Retinal pigment epithelial cell (primary cell): ENCODE measurements around the gene SDK1.

Source experiments
- DNase-seq: peaks from one replicate; pipeline ENCODE4 v3.0.0-alpha.2; 2010; ENCODE audit warnings: low read depth
- H3K4me3 ChIP-seq: 2 replicates; pipeline ENCODE4 v1.5.1; 2011; ENCODE audit warnings: mild to moderate bottlenecking, low read length, control low read depth, moderate library complexity
- CTCF ChIP-seq: conservative IDR thresholded peaks from 2 replicates; pipeline ENCODE4 v1.5.1; 2011; ENCODE audit warnings: low read depth, low read length, control low read depth, inconsistent platforms

The SDK1 gene

GRCh38 chr7:3451701-3452100 lies 150.6 kb downstream of the SDK1 start:
- no peak overlapping the region for H3K4me3 ChIP-seq
- TF ChIP-seq CTCF, result no peak
- DNase-seq, result no peak

GRCh38 chr7:3453398-3453797 lies 152.3 kb downstream of the SDK1 start:
- no peak overlapping the region for H3K4me3 ChIP-seq
- no peak for DNase-seq
- TF ChIP-seq CTCF, result no peak

- H3K4me3 ChIP-seq, result no peak overlapping the region
- no peak for TF ChIP-seq CTCF
- no peak for DNase-seq
These were observed 154.9 kb downstream of the SDK1 start for GRCh38 chr7:3455806-3456595.

GRCh38 chr7:3459111-3459510 lies 158.1 kb downstream of the SDK1 start:
- no peak overlapping the region for H3K4me3 ChIP-seq
- no peak for DNase-seq
- no peak for TF ChIP-seq CTCF

GRCh38 chr7:3461923-3462322 lies 160.9 kb downstream of the SDK1 start:
- no peak for DNase-seq
- no peak for TF ChIP-seq CTCF
- H3K4me3 ChIP-seq, result no peak overlapping the region

- no peak for DNase-seq
- H3K4me3 ChIP-seq, result no peak overlapping the region
- no peak for TF ChIP-seq CTCF
These were observed 162.6 kb downstream of the SDK1 start for GRCh38 chr7:3463696-3464095.

- no peak overlapping the region for H3K4me3 ChIP-seq
- DNase-seq, result no peak
- TF ChIP-seq CTCF, result no peak
These were observed 164.0 kb downstream of the SDK1 start for GRCh38 chr7:3464900-3465622.
